Activated T-cell treated with anti-CD3 and anti-CD28 coated beads, Interleukin-2, amount 50 U/mL, for 72 hours (primary cell): ENCODE measurements around the gene CUL2. TPM values are rescaled to one million over a fixed set of nuclear protein-coding genes. Genes with fewer than 3 reads are reported as not detected.
"Not testable (repeated sequence)": the region's sequence is repeated elsewhere in the genome, so short reads cannot be mapped to it uniquely, and the experiment has no call there.

Experiments
- ATAC-seq, 2 donors: fragments of 150-1000 bp; cut with Tn5 transposase; replicated peaks in 1 of 2; 2 replicates each; pipeline ENCODE4 v1.10.0; 2021; ENCODE audit warnings: moderate library complexity in 2 of 2, mild to moderate bottlenecking in 1 of 2
- DNase-seq, 2 donors: peaks; one replicate each; pipeline ENCODE4 v3.0.0; 2021 to 2022; ENCODE audit warnings: mixed read lengths in 1 of 2
- H3K27ac Mint-ChIP-seq: one replicate; pipeline ENCODE4 v1.8.0; 2022; ENCODE audit warnings: mild to moderate bottlenecking, moderate library complexity, mixed read lengths
- H3K27me3 Mint-ChIP-seq: one replicate; pipeline ENCODE4 v1.8.0; 2022; ENCODE audit warnings: low read depth, mixed read lengths
- H3K36me3 Mint-ChIP-seq, 2 donors: one replicate each; pipeline ENCODE4 v1.8.0; 2022; ENCODE audit warnings: mixed read lengths in 2 of 2, mild to moderate bottlenecking in 1 of 2; ENCODE audit not compliant: insufficient read depth in 2 of 2
- H3K4me1 Mint-ChIP-seq: one replicate; pipeline ENCODE4 v1.8.0; 2022; ENCODE audit warnings: low read depth, mixed read lengths
- H3K4me3 Mint-ChIP-seq, 2 donors: one replicate each; pipeline ENCODE4 v1.8.0; 2022; ENCODE audit warnings: mild to moderate bottlenecking in 2 of 2, mixed read lengths in 2 of 2, moderate library complexity in 2 of 2
- H3K9me3 Mint-ChIP-seq, 2 donors: one replicate each; pipeline ENCODE4 v1.8.0; 2022; ENCODE audit warnings: mixed read lengths in 2 of 2
- total RNA-seq, 2 donors: library from RNA; stranded (reverse); gene quantifications; one replicate each; pipeline ENCODE4 v1.2.3, GENCODE V29; 2022

Gene CUL2
- total RNA-seq, 2 donors from 2014 or later: 33.7 to 37.9 TPM

DNA sequence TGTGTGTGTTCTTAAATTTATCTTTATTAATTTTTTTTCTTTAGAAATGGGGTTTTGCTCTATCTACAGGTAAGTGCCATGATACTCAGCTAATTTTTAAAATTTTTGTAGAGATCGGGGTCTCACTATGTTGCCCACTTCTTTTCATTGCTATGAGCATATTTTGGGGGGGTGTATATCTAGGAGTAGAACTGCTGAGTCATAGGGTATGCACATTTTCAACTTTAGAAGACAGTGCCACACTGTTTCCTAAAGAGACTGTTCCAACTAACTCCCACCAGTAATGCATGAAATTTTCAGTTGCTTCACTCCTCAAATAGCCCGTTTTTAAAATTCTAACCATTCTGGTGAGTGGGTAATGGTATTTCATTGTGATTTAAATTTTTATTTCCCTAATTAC, 108.3 kb downstream of the CUL2 start:
- no peaks in the 10 kb centered on the region for H3K27me3 Mint-ChIP-seq
- peaks cover 2 to 3% of the 10 kb centered on the region in 2 donors for H3K36me3 Mint-ChIP-seq
- DNase-seq: no peak
- no peaks in the 10 kb centered on the region for H3K4me1 Mint-ChIP-seq
- no peak overlapping the region for H3K4me3 Mint-ChIP-seq
- no peak overlapping the region for H3K27ac Mint-ChIP-seq
- ATAC-seq: no peak
- H3K9me3 Mint-ChIP-seq: peaks cover 3 to 6% of the 10 kb centered on the region in 2 donors

DNA sequence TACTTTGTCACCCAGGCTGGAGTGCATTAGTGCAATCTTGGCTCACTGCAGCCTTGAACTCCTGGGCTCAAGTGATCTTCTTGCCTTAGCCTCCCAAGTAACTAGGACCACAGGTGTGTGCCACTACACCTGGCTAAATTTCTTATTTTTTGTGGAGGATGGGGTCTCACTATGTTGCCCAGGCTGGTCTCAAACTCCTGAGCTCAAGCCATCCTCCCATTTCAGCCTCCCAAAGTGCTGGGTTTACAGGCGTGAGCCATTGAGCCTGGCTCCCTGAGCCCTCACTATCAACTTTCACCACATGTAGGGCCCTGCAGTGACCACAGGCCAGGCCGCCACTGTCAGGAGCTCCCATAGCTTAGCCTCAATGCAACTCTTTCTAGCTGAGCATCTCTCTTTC, 110.2 kb downstream of the CUL2 start:
- Mint-ChIP-seq H3K4me1 (no peaks in the 10 kb centered on the region), H3K27me3 (no peaks in the 10 kb centered on the region), H3K36me3 (no peaks in the 10 kb centered on the region), H3K4me3 (no peak overlapping the region), H3K27ac (no peak overlapping the region), H3K9me3 (peaks cover 2 to 5% of the 10 kb centered on the region in 2 donors)
- ATAC-seq: no peak
- no peak for DNase-seq

DNA sequence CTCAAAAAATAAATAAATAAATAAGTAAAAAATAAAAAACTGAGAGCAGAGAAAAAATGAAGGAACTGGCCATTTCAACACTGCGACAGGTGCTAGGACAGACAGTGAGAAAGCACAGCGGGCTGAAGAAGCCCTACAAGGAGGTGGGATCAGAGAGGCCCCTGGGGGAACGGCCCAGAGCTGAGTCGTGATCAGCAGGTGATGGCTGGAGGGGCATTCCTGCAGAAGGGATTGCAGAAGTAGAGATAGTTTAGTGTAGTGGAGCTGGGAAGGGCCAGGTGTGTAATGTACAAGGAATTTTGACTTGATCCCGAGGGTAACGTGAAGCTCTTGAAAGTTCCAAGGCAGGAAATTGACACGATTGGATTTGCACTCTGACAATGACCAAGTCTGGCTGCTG, 112.1 kb downstream of the CUL2 start:
- Mint-ChIP-seq H3K27me3 (no peaks in the 10 kb centered on the region), H3K9me3 (peaks cover 3 to 6% of the 10 kb centered on the region in 2 donors)
- no peak for ATAC-seq

DNA sequence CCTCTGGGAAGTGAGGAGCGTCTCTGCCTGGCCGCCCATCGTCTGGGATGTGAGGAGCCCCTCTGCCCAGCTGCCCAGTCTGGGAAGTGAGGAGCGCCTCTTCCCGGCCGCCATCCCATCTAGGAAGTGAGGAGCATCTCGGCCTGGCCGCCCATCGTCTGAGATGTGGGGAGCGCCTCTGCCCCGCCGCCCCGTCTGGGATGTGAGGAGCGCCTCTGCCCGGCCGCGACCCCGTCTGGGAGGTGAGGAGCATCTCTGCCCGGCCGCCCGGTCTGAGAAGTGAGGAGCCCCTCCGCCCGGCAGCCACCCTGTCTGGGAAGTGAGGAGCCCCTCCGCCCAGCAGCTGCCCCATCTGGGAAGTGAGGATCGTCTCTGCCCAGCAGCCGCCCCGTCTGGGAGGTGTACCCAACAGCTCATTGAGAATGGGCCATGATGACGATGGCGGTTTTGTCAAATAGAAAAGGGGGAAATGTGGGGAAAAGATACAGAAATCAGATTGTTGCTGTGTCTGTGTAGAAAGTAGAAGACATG, 113.7 kb downstream of the CUL2 start:
- H3K27me3 Mint-ChIP-seq: not testable (repeated sequence)

More for the DNA sequence above, 112.1 kb downstream of the CUL2 start:
- no peak for DNase-seq
- Mint-ChIP-seq H3K36me3 (no peaks in the 10 kb centered on the region), H3K4me1 (no peaks in the 10 kb centered on the region), H3K4me3 (no peak overlapping the region), H3K27ac (no peak overlapping the region)

DNA sequence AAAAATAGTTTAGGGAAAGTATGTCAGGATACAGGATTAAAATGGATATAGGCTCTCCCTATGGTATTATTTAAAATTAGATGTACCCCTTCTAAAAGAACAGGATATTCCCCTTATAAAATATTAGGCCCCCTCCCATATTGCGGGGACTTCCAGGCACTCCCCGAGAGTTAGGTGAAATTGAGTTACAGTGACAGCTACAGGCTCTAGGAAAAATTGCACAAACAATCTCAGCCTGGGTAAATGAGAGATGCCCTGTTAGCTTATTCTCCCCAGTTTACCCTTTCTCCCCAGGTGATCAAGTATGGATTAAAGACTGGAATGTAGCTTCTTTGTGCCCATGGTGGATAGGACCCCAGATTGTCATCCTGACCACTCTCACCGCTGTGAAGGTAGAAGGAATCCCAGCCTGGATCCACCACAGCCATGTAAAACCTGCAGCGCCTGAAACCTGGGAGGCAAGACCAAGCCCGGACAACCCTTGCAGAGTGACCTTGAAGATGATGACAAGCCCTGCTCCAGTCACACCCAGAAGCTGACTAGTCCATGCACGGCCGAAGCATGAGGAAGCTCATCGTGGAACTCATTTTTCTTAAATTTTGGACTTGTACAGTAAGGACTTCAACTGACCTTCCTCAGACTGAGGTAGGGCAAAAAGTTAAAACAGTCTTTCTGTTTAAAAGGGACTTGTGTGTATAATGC, 115.6 kb downstream of the CUL2 start:
- not testable (repeated sequence) for H3K36me3 Mint-ChIP-seq, H3K9me3 Mint-ChIP-seq, H3K27me3 Mint-ChIP-seq, ATAC-seq, H3K4me1 Mint-ChIP-seq, H3K27ac Mint-ChIP-seq, DNase-seq, H3K4me3 Mint-ChIP-seq

More for the DNA sequence above, 113.7 kb downstream of the CUL2 start:
- DNase-seq, H3K27ac Mint-ChIP-seq, ATAC-seq, H3K9me3 Mint-ChIP-seq, H3K4me1 Mint-ChIP-seq, H3K4me3 Mint-ChIP-seq, H3K36me3 Mint-ChIP-seq: not testable (repeated sequence)

DNA sequence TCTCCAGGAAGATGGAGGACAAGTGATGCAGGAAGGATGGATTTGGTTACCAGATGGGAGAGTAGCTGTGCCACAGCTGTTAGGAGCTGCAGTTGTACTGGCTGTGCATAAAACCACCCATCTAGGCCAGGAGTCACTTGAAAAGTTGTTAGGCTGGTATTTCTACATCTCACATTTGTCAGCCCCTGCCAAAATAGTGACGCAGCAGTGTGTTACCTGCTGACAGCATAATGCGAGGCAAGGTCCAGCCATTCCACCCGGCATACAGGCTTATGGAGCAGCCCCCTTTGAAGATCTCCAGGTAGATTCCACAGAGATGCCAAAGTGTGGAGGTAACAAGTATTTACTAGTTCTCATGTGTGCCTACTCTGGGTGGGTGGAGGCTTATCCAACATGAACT, 116.4 kb downstream of the CUL2 start:
- H3K9me3 Mint-ChIP-seq, H3K4me3 Mint-ChIP-seq: not testable (repeated sequence)

DNA sequence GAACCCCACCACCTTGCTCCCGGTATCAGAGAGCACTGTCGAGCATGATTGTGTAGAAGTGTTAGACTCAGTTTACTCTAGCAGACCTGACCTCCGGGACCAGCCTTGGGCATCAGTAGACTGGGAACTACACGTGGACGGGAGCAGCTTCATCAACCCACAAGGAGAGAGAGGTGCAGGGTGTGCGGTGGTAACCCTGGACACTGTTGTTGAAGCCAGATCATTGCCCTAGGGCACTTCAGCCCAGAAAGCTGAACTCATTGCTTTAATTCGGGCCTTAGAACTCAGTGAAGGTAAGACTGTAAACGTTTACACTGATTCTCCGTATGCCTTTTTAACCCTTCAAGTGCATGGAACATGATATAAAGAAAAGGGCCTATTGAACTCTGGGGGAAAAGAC, 117.0 kb downstream of the CUL2 start:
- not testable (repeated sequence) for ATAC-seq, H3K36me3 Mint-ChIP-seq, H3K27me3 Mint-ChIP-seq, DNase-seq, H3K27ac Mint-ChIP-seq, H3K9me3 Mint-ChIP-seq, H3K4me1 Mint-ChIP-seq, H3K4me3 Mint-ChIP-seq

More for the DNA sequence above, 116.4 kb downstream of the CUL2 start:
- ATAC-seq, H3K4me1 Mint-ChIP-seq, H3K27ac Mint-ChIP-seq, DNase-seq, H3K36me3 Mint-ChIP-seq, H3K27me3 Mint-ChIP-seq: not testable (repeated sequence)

DNA sequence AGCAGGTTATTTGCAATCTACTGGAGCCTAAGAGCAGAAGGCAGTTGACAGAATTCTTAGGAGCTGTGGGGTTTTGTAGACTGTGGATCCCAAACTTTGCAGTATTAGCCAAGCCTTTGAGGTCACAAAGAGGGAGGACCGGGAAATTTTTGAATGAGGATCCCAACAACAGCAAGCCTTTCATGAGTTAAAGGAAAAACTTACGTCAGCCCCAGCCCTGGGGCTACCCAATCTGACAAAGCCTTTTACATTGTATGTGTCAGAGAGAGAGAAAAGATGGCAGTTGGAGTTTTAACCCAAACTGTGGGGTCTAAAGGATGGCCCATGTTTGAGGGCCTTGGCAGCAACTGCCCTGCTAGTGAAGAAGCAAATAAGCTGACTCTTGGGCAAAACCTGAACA, 117.5 kb downstream of the CUL2 start:
- not testable (repeated sequence) for ATAC-seq, H3K9me3 Mint-ChIP-seq, H3K27me3 Mint-ChIP-seq, H3K4me1 Mint-ChIP-seq, DNase-seq, H3K36me3 Mint-ChIP-seq, H3K4me3 Mint-ChIP-seq, H3K27ac Mint-ChIP-seq

DNA sequence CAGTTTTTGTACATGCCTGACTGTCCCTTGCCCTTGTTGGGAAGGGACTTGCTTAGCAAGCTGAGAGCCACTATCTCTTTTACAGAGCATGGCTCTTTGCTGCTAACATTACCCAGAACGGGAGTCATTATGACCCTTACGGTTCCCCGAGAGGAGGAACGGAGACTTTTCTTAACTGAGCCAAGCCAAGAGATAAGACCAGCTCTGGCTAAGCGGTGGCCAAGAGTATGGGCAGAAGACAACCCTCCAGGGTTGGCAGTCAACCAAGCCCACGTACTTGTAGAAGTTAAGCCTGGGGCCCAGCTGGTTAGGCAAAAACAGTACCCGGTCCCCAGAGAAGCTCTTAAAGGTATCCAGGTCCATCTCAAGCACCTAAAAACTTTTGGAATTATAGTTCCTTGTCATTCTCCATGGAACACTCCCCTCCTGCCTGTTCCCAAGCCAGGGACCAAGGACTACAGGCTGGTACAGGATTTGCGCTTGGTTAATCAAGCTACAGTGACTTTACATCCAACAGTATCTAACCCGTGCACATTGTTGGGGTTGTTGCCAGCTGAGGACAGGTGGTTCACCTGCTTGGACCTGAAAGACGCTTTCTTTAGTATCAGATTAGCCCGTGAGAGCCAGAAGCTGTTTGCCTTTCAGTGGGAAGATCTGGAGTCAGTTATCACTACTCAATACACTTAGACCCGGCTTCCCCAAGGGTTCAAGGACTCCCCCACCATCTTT, 118.4 kb downstream of the CUL2 start:
- DNase-seq, H3K27me3 Mint-ChIP-seq, H3K4me1 Mint-ChIP-seq, H3K4me3 Mint-ChIP-seq, H3K27ac Mint-ChIP-seq, H3K36me3 Mint-ChIP-seq, ATAC-seq, H3K9me3 Mint-ChIP-seq: not testable (repeated sequence)

DNA sequence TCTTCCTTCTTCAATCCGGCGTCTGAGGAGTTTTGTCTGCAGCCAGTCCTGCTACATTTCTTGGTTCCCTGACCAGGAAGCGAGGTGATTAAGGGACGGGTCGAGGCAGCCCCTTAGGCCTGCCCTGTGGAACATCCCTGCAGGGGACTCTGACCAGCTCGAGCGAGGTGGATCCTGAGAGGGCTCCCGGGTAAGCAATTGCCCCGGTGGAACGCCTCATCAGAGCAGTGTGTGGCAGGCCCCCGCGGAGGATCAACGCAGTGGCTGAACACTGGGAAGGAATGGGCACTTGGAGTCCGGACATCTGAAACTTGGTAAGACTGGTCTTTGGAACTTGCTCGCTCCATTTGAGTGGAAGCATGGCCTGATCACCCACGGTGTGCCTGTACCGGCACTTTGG, 121.0 kb downstream of the CUL2 start:
- no peak for DNase-seq
- no peak overlapping the region for H3K4me3 Mint-ChIP-seq
- no peaks in the 10 kb centered on the region for H3K27me3 Mint-ChIP-seq
- no peaks in the 10 kb centered on the region for H3K4me1 Mint-ChIP-seq
- no peak overlapping the region for H3K27ac Mint-ChIP-seq
- H3K9me3 Mint-ChIP-seq: no peaks in the 10 kb centered on the region
- ATAC-seq: no peak
- no peaks in the 10 kb centered on the region for H3K36me3 Mint-ChIP-seq

DNA sequence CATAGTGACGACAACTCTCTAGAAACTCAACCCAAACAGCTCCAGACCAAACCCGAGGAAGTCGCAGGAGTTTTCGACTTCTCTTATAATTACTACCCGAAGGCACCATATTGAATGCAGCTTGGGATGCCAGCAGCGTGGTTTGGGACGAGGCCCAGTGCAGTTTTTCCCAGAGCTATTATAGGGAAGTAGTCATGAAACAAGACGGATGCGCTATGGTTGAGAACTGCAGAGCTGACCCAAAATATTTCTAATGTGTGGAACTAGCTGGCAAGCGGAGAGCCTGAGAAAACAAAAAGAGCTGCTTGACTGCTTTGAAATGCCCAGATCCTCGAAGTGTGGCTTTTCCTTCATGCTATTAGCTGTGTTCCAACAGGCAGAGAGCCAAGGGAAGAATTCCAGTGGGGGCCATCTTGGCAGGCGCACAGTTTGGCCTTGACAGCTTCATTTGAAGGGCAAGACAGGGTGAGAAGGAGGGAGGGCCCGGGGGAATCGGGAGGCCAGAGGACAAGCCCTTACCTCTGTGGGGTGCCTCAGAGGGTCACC, 122.7 kb downstream of the CUL2 start:
- Mint-ChIP-seq H3K4me3 (no peak overlapping the region), H3K27ac (no peak overlapping the region), H3K27me3 (no peaks in the 10 kb centered on the region), H3K4me1 (no peaks in the 10 kb centered on the region), H3K9me3 (no peaks in the 10 kb centered on the region), H3K36me3 (no peaks in the 10 kb centered on the region)
- DNase-seq: no peak
- ATAC-seq: no peak

DNA sequence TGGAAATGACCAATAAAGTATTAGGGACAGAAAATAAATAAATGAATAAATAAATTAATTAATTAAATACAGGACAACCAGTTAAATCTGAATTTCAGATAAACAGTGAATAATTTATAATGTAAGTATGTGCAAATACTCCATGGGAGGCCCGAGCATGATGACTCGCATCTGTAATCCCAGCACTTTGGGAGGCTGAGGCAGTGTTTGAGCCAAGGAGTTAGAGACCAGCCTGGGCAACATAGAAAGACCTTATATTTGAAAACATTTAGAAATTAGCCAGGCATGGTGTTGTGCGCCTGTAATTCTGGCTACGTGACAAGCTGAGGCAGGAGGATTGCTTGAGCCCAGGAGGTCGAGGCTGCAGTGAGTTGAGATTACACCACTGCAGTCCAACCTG, 123.7 kb downstream of the CUL2 start:
- ATAC-seq: no peak

DNA sequence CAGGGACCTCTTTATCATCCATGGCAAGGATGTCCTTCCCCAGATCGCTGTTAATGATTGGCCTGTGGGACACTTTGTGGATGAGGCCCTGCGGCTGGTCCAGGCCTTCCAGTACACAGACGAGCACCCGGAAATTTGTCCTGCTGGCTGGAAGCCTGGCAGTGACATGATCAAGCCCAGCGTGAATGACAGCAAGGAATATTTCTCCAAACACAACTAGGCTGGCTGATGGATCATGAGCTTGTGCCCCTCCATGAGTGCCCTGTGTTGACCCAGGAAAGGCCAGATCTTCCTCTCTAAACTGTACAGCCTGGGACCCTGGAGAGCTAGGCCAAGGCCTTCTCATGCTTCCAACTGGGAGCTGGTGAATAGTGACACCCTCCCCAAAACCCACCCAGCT, 124.1 kb downstream of the CUL2 start:
- DNase-seq: no peak
- H3K9me3 Mint-ChIP-seq: no peaks in the 10 kb centered on the region
- no peak for ATAC-seq
- H3K27ac Mint-ChIP-seq: no peak overlapping the region
- no peaks in the 10 kb centered on the region for H3K4me1 Mint-ChIP-seq
- no peaks in the 10 kb centered on the region for H3K36me3 Mint-ChIP-seq
- no peak overlapping the region for H3K4me3 Mint-ChIP-seq
- no peaks in the 10 kb centered on the region for H3K27me3 Mint-ChIP-seq

More for the DNA sequence above, 123.7 kb downstream of the CUL2 start:
- Mint-ChIP-seq H3K4me1 (no peaks in the 10 kb centered on the region), H3K27ac (no peak overlapping the region), H3K27me3 (no peaks in the 10 kb centered on the region), H3K36me3 (no peaks in the 10 kb centered on the region), H3K4me3 (no peak overlapping the region), H3K9me3 (no peaks in the 10 kb centered on the region)
- no peak for DNase-seq
